GM21717 (cell line): ENCODE measurements around the gene CCDC170.
"Not testable (repeated sequence)": the region's sequence is repeated elsewhere in the genome, so short reads cannot be mapped to it uniquely, and the experiment has no call there.

ENCODE experiments used
- ATAC-seq: cut with Tn5 transposase; IDR thresholded peaks from one replicate; pipeline ENCODE4 v1.9.1; 2021; ENCODE audit warnings: mild to moderate bottlenecking, moderate library complexity; ENCODE audit not compliant: unreplicated experiment

Gene CCDC170

GRCh38 chr6:151493804-151494234 is at the start of gene CCDC170:
Gene CCDC170 (plus strand): TSS chr6:151494017. CDS start chr6:151494129, 112 bp downstream.
- no peak for ATAC-seq

DNA sequence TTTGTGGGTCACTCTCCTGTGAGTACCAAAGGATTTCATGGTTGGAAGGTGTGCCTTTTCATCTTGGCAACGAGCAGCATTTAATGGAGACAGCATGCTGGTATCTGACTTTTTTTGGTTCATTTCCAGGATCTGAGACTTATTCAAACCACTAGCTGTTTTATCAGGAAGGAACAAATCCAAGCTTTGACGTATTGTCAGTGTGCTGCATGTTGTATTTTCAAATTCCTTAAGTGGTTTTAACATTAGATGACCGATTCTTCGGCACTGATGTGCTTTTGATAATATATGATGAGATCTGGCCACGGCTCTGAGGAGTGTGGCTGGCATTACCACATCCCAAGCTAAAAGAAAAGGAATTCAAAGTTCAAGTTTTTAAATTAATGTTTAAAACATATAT is 48.3 kb upstream of the CCDC170 start:
- ATAC-seq = no peak

DNA sequence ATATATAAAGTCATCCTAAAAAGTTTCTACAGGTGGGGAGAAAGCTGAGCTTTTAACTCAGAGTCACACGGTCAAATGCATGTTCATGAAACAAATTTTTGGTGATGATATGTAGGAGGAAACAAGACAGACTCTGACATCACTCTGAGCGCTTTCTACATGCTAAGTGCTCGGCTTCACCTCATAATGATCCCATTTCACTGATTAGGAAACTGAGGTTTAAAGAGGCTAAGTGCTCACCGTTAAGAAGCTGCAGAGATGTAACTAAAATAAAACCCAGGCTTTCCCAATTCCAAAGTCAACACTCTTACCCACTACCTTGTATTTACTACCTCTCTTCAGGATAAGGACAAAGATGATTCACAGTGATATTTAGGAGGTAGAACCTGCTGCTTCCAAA is 46.6 kb upstream of the CCDC170 start:
- no peak for ATAC-seq

DNA sequence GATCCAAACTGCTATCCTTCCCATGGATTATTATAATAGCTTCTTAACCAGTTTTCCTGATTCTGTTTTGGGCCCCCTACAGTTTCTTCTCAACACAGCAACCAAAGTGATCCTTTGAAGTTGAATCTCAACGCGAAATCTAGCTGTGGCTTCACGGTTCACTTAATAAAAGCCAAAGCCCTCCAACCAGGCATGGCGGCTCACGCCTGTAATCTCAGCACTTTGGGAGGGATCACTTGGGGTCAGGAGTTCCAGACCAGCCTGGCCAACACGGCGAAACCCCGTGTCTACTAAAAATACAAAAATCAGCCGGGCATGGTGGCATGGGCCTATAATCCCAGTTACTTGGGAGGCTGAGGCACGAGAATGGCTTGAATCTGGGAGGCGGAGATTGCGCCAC is 45.2 kb upstream of the CCDC170 start:
- no peak for ATAC-seq

DNA sequence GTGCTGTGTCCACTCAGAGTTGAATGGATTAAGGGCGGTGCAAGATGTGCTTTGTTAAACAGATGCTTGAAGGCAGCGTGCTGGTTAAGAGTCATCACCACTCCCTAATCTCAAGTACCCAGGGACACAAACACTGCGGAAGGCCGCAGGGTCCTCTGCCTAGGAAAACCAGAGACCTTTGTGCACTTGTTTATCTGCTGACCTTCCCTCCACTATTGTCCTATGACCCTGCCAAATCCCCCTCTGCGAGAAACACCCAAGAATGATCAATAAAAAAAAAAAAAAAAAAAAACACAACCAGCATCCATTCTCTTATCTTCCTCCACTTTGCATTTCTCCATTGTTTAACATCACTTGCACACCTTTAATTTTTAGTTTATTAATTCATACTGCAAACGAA is 42.9 kb upstream of the CCDC170 start:
- ATAC-seq = not testable (repeated sequence)

DNA sequence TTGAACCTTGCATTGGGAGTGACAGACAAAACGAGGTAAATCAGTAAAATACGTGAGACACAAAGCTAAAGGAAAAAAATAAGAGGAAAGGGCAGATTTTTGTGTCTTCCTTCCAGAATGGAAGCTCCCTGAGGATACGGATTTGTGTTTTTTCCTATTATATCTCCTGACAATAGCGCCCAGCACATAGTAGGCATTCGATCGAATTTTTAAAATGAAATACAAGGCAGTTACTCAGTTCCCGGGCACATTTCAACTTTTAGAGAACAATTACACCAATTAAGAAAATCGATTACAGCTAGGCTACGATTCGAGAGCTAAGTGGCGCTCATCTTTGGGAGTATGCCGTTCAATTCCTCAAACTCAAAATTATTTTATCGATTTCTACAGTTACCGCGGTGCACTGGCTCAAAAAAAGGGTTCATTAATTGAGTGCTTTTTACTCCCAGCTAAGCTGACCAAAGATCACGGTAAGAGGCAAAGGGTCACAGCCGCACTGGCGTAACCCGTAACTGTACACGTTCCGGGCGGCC is 42.3 kb upstream of the CCDC170 start:
- no peak for ATAC-seq

DNA sequence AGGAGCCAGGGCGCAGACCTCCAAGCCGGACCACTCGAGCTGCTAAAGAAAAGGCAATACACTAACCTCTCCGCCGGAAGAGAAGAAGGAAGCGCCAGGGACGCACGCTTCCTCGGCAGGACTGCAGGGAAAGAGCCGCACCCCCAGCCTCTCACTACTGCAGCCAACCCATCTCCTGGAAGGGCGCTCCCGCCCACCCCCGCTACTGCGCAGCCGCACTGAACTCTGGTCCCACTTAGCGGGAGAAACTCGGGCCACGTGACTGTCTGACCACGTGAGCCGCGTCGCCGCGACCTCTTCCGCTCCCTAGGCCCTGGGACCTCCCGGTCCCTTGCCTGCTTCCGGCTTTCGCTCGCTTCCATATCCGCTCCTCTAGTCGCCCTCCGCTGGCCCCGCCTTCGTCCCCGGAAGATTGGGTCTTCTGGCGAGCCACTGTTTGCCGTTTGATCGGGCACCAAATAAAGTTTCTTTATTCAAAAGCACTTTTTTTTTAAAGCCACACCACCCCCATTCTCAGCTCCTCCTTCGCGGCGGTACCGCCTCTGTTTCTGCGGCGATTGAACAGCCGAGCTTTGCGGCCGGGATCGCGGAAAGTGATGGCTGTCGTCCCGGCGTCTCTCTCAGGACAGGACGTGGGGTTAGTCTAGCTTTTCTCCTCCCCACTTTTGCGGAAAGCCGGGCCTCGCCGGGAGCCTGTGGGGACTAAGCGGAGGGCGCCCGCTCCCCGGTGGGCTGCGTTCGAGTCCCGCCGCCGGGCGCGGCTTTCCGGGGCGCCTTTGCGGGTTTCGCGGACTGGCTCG is 41.7 kb upstream of the CCDC170 start, which contains the start of gene RMND1:
Gene RMND1 (minus strand): TSS at position 177 of the 800 bp plus-strand sequence. CDS start 6,315 bp downstream, outside the sequence.
- ATAC-seq = peak; percentile 98

GRCh38 chr6:151452750-151453427 is 40.9 kb upstream of the CCDC170 start:
- no peak for ATAC-seq

DNA sequence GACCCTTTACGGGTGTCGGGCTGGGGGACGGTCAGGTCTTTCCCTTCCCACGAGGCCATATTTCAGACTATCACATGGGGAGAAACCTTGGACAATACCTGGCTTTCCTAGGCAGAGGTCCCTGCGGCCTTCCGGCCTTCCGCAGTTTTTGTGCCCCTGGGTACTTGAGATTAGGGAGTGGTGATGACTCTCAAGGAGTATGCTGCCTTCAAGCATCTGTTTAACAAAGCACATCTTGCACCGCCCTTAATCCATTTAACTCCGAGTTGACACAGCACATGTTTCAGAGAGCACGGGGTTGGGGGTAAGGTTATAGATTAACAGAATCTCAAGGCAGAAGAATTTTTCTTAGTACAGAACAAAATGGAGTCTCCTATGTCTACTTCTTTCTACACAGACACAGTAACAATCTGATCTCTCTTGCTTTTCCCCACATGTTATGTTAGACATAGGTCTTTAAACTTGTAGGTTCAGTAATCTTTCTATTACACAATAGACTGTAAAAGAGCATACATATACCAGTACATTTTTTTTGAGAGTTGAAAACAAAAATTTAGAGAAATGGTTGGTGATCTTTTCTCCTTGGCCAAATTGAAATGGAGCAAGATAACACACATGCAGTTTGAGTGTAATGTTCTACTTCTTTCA is 37.9 kb upstream of the CCDC170 start:
- ATAC-seq = not testable (repeated sequence)

DNA sequence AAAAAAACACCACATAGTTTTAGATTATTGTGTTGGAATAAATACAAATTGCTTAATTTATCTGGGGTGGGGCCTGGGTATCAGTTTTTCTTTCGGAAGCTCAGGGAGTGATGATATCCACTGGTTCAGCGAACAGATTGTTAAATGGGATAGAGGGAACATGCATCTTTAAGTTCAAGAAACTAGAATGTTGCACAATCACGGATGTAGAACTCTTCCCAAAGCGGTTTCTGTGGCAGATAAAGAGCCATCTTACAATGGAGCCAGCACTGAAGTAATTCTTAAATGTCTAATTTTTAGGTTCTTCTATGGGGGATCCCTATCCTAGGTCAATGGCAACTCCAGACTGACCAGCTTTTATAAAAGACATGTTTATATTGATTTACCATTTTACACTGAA is 32.1 kb upstream of the CCDC170 start:
- ATAC-seq = no peak

GRCh38 chr6:151464702-151465101 is 29.1 kb upstream of the CCDC170 start:
- no peak for ATAC-seq

DNA sequence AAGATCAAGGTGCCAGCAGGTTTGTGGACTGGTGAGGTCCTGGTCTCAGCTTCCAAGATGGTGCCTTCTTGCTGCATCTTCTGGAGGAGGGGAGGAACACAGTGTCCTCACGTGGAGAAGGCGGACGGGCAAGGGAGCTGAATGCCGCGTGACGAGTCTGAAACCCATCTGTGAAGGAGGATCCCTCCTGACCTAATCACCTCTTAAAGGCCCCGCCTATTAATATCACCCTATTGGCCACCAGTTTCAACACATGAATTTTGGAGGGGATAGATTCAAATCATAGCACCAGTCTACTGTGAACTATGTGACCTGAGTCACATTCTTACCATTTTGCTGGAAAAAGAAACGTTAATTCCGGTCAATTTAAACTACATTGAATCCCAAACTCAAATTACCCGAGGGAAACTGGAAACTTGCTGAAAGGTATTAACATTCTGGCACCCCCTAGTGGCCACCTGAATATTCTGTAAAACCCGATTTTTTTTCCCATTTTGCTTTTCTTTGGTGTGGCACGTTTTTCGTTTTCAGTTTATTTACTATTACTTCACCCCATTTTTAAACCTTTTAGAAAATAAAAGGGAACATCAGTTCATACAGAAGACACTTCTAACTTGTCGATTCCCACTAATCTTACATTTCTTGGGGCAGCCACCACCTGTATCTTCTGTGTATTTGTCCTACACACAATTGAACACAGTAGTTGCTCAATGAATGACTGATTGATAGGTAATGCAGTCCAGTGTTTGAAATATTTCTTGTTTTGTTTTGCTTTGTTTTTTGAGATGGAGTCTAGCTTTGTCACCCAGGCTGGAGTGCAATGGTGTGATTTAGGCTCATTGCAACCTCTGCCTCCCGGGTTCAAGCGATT is 17.9 kb upstream of the CCDC170 start:
- peak; percentile 93 for ATAC-seq

DNA sequence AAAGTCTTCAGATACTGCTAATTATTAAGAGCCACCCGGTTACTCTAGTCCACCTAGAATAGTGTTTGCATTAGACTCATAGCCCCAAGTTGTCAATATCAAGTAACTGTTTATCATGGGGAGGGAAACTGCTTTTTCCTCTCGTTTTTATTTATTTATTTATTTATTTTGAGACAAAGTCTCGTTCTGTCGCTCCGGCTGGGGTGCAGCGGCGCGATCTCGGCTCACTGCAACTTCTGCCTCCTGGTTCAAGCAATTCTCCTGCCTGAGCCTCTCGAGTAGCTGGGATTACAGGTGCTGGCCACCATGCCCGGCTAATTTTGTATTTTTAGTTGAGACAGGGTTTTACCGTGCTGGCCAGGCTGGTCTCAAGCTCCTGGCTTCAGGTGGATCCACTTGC is 16.1 kb upstream of the CCDC170 start:
- no peak for ATAC-seq

DNA sequence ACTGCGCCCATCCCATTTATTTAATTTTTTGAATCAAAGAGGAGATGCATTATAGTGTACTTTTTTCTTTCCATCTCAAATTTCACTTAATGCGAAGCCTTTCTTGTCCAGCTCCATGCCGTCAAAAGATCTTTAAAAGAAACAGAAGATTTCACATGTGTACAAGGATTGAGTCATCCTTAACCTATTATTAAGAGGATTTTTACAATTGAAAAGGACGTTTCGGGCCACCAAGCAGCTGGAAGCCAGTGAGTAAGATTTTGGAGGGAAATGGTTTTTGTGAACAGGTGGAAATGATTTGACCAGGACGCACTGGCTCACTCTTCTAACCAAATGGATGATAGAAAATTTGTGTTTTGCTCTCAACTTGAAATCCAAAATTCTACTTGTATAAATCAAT is 15.1 kb upstream of the CCDC170 start:
- ATAC-seq = no peak

- ATAC-seq = no peak
Measured at GRCh38 chr6:151481786-151482185, 12.0 kb upstream of the CCDC170 start.

- no peak for ATAC-seq
Measured at GRCh38 chr6:151482290-151482689, 11.5 kb upstream of the CCDC170 start.

DNA sequence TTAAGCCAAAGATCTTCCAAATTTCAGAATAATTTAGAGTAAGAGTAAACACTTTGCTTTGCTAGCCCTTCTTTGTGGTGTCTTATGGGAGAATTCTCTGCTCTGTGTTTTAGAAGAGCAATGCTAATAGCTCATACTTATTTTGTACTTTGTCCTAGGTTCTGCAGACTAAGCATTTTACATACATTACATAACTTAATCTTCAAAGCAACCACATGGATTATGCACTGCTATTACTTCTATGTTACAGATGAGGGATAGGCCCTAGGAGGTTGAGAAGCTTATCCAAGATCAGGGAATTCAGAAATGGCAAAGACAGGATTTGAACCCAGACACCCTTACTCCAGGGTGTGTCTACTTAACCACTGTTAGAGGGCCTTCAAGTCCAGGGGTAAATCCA is 9.8 kb upstream of the CCDC170 start:
- ATAC-seq = no peak

DNA sequence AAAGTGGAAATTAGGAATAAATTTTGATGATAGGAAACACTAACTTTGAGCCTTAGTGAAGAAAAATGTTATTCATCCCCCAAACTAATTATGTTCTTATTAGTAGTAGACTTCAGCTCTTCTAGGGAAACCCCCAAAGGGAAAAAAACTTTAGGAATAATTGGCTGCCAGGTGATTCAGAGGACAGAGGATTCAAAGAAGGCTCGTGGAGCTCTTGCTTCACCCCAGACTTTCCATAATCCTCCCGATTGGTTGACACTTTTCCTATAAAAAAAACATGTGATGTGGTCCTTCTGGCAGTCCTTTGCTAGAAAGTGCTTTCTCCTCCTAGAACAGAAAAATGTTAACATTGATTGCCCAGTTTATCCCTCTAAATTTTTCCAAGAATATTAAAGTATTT is 5.6 kb upstream of the CCDC170 start:
- ATAC-seq = no peak

DNA sequence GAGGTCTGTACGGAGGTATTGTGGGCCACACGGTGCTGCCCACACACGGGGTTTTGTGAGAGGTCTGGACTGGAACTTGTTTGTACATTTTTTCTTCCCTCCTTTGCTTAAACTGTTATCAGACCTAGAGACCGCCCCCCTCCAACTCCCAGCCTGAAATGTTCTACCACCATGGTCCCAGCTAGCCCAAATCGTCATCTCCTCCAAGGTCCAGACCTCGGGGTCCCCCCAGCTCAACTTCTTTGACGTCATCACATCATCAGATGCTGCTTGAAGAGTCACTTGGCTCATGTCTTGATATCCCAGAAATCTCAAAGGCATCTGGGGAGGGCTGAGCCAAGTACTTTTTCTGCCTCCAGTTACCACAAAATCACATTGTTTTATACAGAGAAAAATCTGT is 2.8 kb upstream of the CCDC170 start:
- ATAC-seq = no peak

DNA sequence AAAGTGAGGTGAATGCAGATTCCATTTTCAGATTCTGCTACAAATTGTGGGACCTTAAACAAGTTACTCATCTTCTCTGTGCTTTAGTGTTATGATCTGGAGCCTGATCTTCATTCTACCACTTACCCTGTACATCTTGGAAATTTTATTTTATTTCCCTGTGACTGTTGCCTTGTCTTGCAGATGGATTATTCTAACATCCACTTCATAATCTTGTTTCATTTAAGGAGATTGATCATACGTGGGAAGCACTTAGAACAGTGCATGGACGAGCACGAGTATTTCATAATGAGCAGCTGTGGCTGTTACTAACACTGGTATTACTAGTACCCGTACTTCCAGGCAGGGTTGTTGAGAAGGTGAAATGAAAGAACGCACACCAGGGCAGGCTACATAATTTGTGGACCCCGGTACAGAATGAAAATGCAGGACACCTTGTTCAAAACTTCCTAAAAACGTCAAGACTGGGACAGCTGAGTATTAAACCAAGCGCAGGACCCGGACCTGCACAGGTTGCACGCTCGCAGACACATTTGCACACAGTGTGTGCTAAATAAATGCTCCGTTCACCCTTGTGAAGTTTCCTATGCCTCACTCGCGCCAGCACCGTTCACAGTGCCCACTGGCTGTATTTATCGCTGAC is 535 bp upstream of the CCDC170 start:
- ATAC-seq = no peak
